A673 (cell line): Measurements from ENCODE around the gene IFT20.

Experiments used
- CTCF ChIP-seq: fragments of 300-800, 200-600 bp; sonication (generic); conservative IDR thresholded peaks from 2 replicates; pipeline ENCODE4 v1.5.1; 2017; ENCODE audit warnings: low read depth, mild to moderate bottlenecking, antibody characterized with exemption, low read length, moderate library complexity, mixed read lengths
- EZH2 ChIP-seq: fragments of 200-600 bp; sonication (generic); IDR thresholded peaks from 2 replicates; pipeline ENCODE4 v1.6.1; 2017; ENCODE audit warnings: borderline replicate concordance, low read depth, mild to moderate bottlenecking, mixed read lengths, antibody characterized with exemption, low read length; ENCODE audit not compliant: poor library complexity, severe bottlenecking

- TF ChIP-seq CTCF, result no peak
- TF ChIP-seq EZH2, result no peak
These were observed 943 bp upstream of the IFT20 start for GRCh38 chr17:28335959-28336871.
